Neuronal stem cell (in vitro differentiated cells): ENCODE data around the gene FFAR1.
A peak's percentile ranks its signal among the peaks of the same experiment; 100 is the strongest.

Experiments used
- DNase-seq: peaks from one replicate; pipeline ENCODE4 v3.0.0-alpha.2; 2013; ENCODE audit warnings: low spot score
- H2AFZ ChIP-seq: one replicate; pipeline ENCODE4 v1.6.1; 2013; ENCODE audit warnings: mild to moderate bottlenecking, low read length, inconsistent platforms
- H2AK5ac ChIP-seq: 2 replicates; pipeline ENCODE4 v1.6.1; 2013; ENCODE audit warnings: low read depth, mild to moderate bottlenecking, inconsistent platforms, low read length, moderate library complexity, mixed read lengths
- H2BK120ac ChIP-seq: 2 replicates; pipeline ENCODE4 v1.6.1; 2013; ENCODE audit warnings: low read depth, mild to moderate bottlenecking, inconsistent platforms, low read length, moderate library complexity, mixed read lengths
- H2BK12ac ChIP-seq: one replicate; pipeline ENCODE4 v1.6.1; 2013; ENCODE audit warnings: low read length, inconsistent platforms
- H2BK15ac ChIP-seq: 2 replicates; pipeline ENCODE4 v1.6.1; 2013; ENCODE audit warnings: mild to moderate bottlenecking, low read length, inconsistent platforms, mixed read lengths
- H2BK5ac ChIP-seq: one replicate; pipeline ENCODE4 v1.6.1; 2013; ENCODE audit warnings: inconsistent platforms, mild to moderate bottlenecking, low read length, moderate library complexity
- H3K14ac ChIP-seq: one replicate; pipeline ENCODE4 v1.6.1; 2013; ENCODE audit warnings: low read length, inconsistent platforms
- H3K18ac ChIP-seq: 2 replicates; pipeline ENCODE4 v1.6.1; 2013; ENCODE audit warnings: low read length, inconsistent platforms
- H3K23ac ChIP-seq: 2 replicates; pipeline ENCODE4 v1.6.1; 2013; ENCODE audit warnings: low read depth, mild to moderate bottlenecking, mixed read lengths, low read length, inconsistent platforms; ENCODE audit not compliant: poor library complexity
- H3K27ac ChIP-seq: replicated peaks from 3 replicates; pipeline ENCODE4 v1.5.1; 2013; ENCODE audit warnings: low read length, inconsistent platforms
- H3K27me3 ChIP-seq, 3 experiments: 2 replicates each; pipeline ENCODE4 v1.6.1; 2013; ENCODE audit warnings: low read length in 3 of 3, mild to moderate bottlenecking in 2 of 3, inconsistent platforms in 1 of 3, low read depth in 1 of 3, mixed read lengths in 1 of 3, moderate library complexity in 1 of 3; ENCODE audit not compliant: control insufficient read depth in 3 of 3, insufficient read depth in 3 of 3
- H3K36me3 ChIP-seq, 2 donors: replicated peaks in 1 of 2; 2 replicates each; pipeline ENCODE4 v1.6.1; 2013; ENCODE audit warnings: low read length in 2 of 2; ENCODE audit not compliant: control insufficient read depth in 2 of 2, insufficient read depth in 2 of 2
- H3K4ac ChIP-seq: 2 replicates; pipeline ENCODE4 v1.6.1; 2013; ENCODE audit warnings: inconsistent platforms, mild to moderate bottlenecking, low read length, moderate library complexity
- H3K4me1 ChIP-seq, 2 donors: 1 replicate in 1 of 2; 2 replicates in 1 of 2; pipeline ENCODE4 v1.6.1; 2013; ENCODE audit warnings: low read length in 2 of 2, low read depth in 1 of 2; ENCODE audit not compliant: control insufficient read depth in 2 of 2, insufficient read depth in 1 of 2
- H3K4me2 ChIP-seq: one replicate; pipeline ENCODE4 v1.6.1; 2013; ENCODE audit warnings: mild to moderate bottlenecking, low read length, inconsistent platforms; ENCODE audit not compliant: insufficient read depth, poor library complexity, severe bottlenecking
- H3K4me3 ChIP-seq, 2 donors: 2 replicates each; pipeline ENCODE4 v1.5.1; 2013; ENCODE audit warnings: low read length in 2 of 2, mild to moderate bottlenecking in 2 of 2, inconsistent platforms in 1 of 2, moderate library complexity in 1 of 2
- H3K79me1 ChIP-seq: one replicate; pipeline ENCODE4 v1.6.1; 2013; ENCODE audit warnings: low read depth, mild to moderate bottlenecking, inconsistent platforms, low read length, moderate library complexity
- H3K9ac ChIP-seq: one replicate; pipeline ENCODE4 v1.6.1; 2013; ENCODE audit warnings: mild to moderate bottlenecking, low read depth, low read length, inconsistent platforms; ENCODE audit not compliant: poor library complexity
- H3K9me3 ChIP-seq, 2 donors: replicated peaks in 1 of 2; 2 replicates each; pipeline versions ENCODE3 to v1.6.1; 2013; ENCODE audit warnings: low read length in 2 of 2, mild to moderate bottlenecking in 2 of 2, inconsistent platforms in 1 of 2, low read depth in 1 of 2, mixed read lengths in 1 of 2, moderate library complexity in 1 of 2; ENCODE audit not compliant: control insufficient read depth in 2 of 2, insufficient read depth in 1 of 2
- H4K8ac ChIP-seq: one replicate; pipeline ENCODE4 v1.6.1; 2013; ENCODE audit warnings: low read depth, mild to moderate bottlenecking, inconsistent platforms, low read length, moderate library complexity
- H4K91ac ChIP-seq: one replicate; pipeline ENCODE4 v1.6.1; 2013; ENCODE audit warnings: low read length, low read depth, mild to moderate bottlenecking, inconsistent platforms; ENCODE audit not compliant: poor library complexity
- WGBS, 2 donors: extraction: QIAGEN DNeasy Blood & Tissue Kit; methylation state at CpG; one replicate each; pipeline ENCODE4 v1.1.7; 2013; ENCODE audit warnings: missing lambda C conversion rate in 2 of 2, mixed read lengths in 1 of 2; ENCODE audit not compliant: insufficient read length in 2 of 2, insufficient replicate concordance in 1 of 2; ENCODE audit errors: extremely low coverage in 2 of 2; 5-methylcytosine and 5-hydroxymethylcytosine counted together

FFAR1 gene

GRCh38 chr19:35360880-35361420, 13.2 kb downstream of the FFAR1 start:
- H3K27ac ChIP-seq = no peak overlapping the region
- H2AFZ ChIP-seq = no peak overlapping the region
- no peak overlapping the region for H3K18ac ChIP-seq
- no peaks in the 10 kb centered on the region for H3K79me1 ChIP-seq
- WGBS, 2 donors = no CpG with 5 or more reads among the region's 5 CpGs
- no peak overlapping the region for H3K23ac ChIP-seq
- H3K14ac ChIP-seq = no peak overlapping the region
- no peak overlapping the region for H4K8ac ChIP-seq
- H2BK120ac ChIP-seq = no peak overlapping the region
- H3K27me3 ChIP-seq = peaks cover 0 to 2% (median 0%) of the 10 kb centered on the region in 3 experiments
- no peak overlapping the region for H3K4ac ChIP-seq
- no peak overlapping the region for H2AK5ac ChIP-seq
- H3K4me3 ChIP-seq = no peak overlapping the region
- H3K36me3 ChIP-seq = no peaks in the 10 kb centered on the region
- H3K9ac ChIP-seq = no peak overlapping the region
- H3K4me2 ChIP-seq = no peak overlapping the region
- H3K4me1 ChIP-seq = no peaks in the 10 kb centered on the region
- no peak overlapping the region for H4K91ac ChIP-seq
- no peak for DNase-seq
- H2BK15ac ChIP-seq = no peak overlapping the region
- no peak overlapping the region for H2BK12ac ChIP-seq
- no peak overlapping the region for H2BK5ac ChIP-seq
- no peaks in the 10 kb centered on the region for H3K9me3 ChIP-seq

- no peak for DNase-seq
- H3K27ac ChIP-seq = no peak overlapping the region
- H2AK5ac ChIP-seq = no peak overlapping the region
- H2BK120ac ChIP-seq = no peak overlapping the region
- no peak overlapping the region for H2BK12ac ChIP-seq
- no peak overlapping the region for H2BK15ac ChIP-seq
- no peaks in the 10 kb centered on the region for H3K9me3 ChIP-seq
- no peak overlapping the region for H2BK5ac ChIP-seq
- no peak overlapping the region for H3K9ac ChIP-seq
- H3K18ac ChIP-seq = no peak overlapping the region
- no peak overlapping the region for H3K4ac ChIP-seq
- H3K4me3 ChIP-seq = no peak overlapping the region
- no peaks in the 10 kb centered on the region for H3K36me3 ChIP-seq
- H3K27me3 ChIP-seq = no peaks in the 10 kb centered on the region
- no peak overlapping the region for H2AFZ ChIP-seq
- no peaks in the 10 kb centered on the region for H3K79me1 ChIP-seq
- H3K4me2 ChIP-seq = no peak overlapping the region
- H4K91ac ChIP-seq = no peak overlapping the region
- WGBS, 2 donors = no CpG with 5 or more reads among the region's 14 CpGs
- no peak overlapping the region for H4K8ac ChIP-seq
- H3K23ac ChIP-seq = no peak overlapping the region
- no peaks in the 10 kb centered on the region for H3K4me1 ChIP-seq
- no peak overlapping the region for H3K14ac ChIP-seq
Measured at GRCh38 chr19:35362261-35363000, 14.7 kb downstream of the FFAR1 start.

- H3K14ac ChIP-seq = no peak overlapping the region
- H3K4ac ChIP-seq = no peak overlapping the region
- no peak overlapping the region for H2BK120ac ChIP-seq
- no peaks in the 10 kb centered on the region for H3K36me3 ChIP-seq
- no peak overlapping the region for H4K91ac ChIP-seq
- H3K27me3 ChIP-seq = no peaks in the 10 kb centered on the region
- H3K9me3 ChIP-seq = no peaks in the 10 kb centered on the region
- H3K27ac ChIP-seq = no peak overlapping the region
- no peak for DNase-seq
- H4K8ac ChIP-seq = no peak overlapping the region
- H3K4me1 ChIP-seq = no peaks in the 10 kb centered on the region
- H3K4me3 ChIP-seq = no peak overlapping the region
- no peak overlapping the region for H3K18ac ChIP-seq
- H2AK5ac ChIP-seq = no peak overlapping the region
- no peak overlapping the region for H3K23ac ChIP-seq
- H2AFZ ChIP-seq = no peak overlapping the region
- no peak overlapping the region for H2BK15ac ChIP-seq
- no peak overlapping the region for H2BK12ac ChIP-seq
- H3K4me2 ChIP-seq = no peak overlapping the region
- H3K9ac ChIP-seq = no peak overlapping the region
- no peaks in the 10 kb centered on the region for H3K79me1 ChIP-seq
- no CpG with 5 or more reads among the region's 11 CpGs for WGBS, 2 donors
- H2BK5ac ChIP-seq = no peak overlapping the region
Measured at GRCh38 chr19:35363001-35363590, 15.4 kb downstream of the FFAR1 start.

GRCh38 chr19:35363711-35364425, 16.2 kb downstream of the FFAR1 start:
- H4K91ac ChIP-seq = no peak overlapping the region
- H3K4me1 ChIP-seq = no peaks in the 10 kb centered on the region
- no peak overlapping the region for H3K4me2 ChIP-seq
- no peak overlapping the region for H2BK12ac ChIP-seq
- no peaks in the 10 kb centered on the region for H3K79me1 ChIP-seq
- H3K27ac ChIP-seq = no peak overlapping the region
- no CpG with 5 or more reads among the region's 19 CpGs for WGBS, 2 donors
- no peaks in the 10 kb centered on the region for H3K9me3 ChIP-seq
- no peak overlapping the region for H3K23ac ChIP-seq
- H2AFZ ChIP-seq = peak overlapping the region; percentile 22
- no peak overlapping the region for H3K4me3 ChIP-seq
- H3K27me3 ChIP-seq = no peaks in the 10 kb centered on the region
- H3K18ac ChIP-seq = no peak overlapping the region
- H2AK5ac ChIP-seq = no peak overlapping the region
- H2BK120ac ChIP-seq = no peak overlapping the region
- no peak for DNase-seq
- H4K8ac ChIP-seq = no peak overlapping the region
- no peak overlapping the region for H2BK15ac ChIP-seq
- no peak overlapping the region for H3K14ac ChIP-seq
- H3K4ac ChIP-seq = no peak overlapping the region
- no peak overlapping the region for H2BK5ac ChIP-seq
- no peak overlapping the region for H3K9ac ChIP-seq
- H3K36me3 ChIP-seq = no peaks in the 10 kb centered on the region
